A172 (cell line): Measurements from ENCODE around the gene PON3. TPM values are rescaled to one million over a fixed set of nuclear protein-coding genes. Genes with fewer than 3 reads are reported as not detected.

Experiments
- total RNA-seq: library from RNA; depleted of rRNA; stranded (reverse); fragments of >200 nt; shearing (Covaris generic); gene quantifications from 2 replicates; pipeline ENCODE4 v1.2.3, GENCODE V29; 2014; rRNA removed

Gene PON3
- total RNA-seq, 1 experiment from 2014 or later, result not detected

Other genes with a start within 250 kb of the PON3 start
- gene PON1, start 71.8 kb downstream of the PON3 start, total RNA-seq, result not detected in 2 replicates
- gene PON2, start 38.7 kb upstream of the PON3 start, total RNA-seq, result 210 and 228 TPM in 2 replicates
- gene ASB4, start 89.6 kb upstream of the PON3 start, total RNA-seq, result not detected in 2 replicates
- 0.07 and 0.43 TPM in 2 replicates for gene PDK4, start 200.1 kb upstream of the PON3 start, total RNA-seq